Activated T-cell treated with anti-CD3 and anti-CD28 coated beads, Interleukin-2, amount 50 U/mL, for 24 hours (primary cell): Measurements from ENCODE around the gene SLC5A10.
"Not testable (repeated sequence)": the region's sequence is repeated elsewhere in the genome, so short reads cannot be mapped to it uniquely, and the experiment has no call there.

Experiments
- DNase-seq: peaks from one replicate; pipeline ENCODE4 v3.0.0-alpha.2; 2020
- H3K27ac Mint-ChIP-seq: 2 replicates; pipeline ENCODE4 v1.8.0; 2020; ENCODE audit warnings: mild to moderate bottlenecking, mixed read lengths
- H3K27me3 Mint-ChIP-seq: 2 replicates; pipeline ENCODE4 v1.8.0; 2020; ENCODE audit warnings: mixed read lengths
- H3K36me3 Mint-ChIP-seq: 2 replicates; pipeline ENCODE4 v1.8.0; 2020; ENCODE audit warnings: low read depth, mixed read lengths
- H3K4me1 Mint-ChIP-seq: 2 replicates; pipeline ENCODE4 v1.8.0; 2020; ENCODE audit warnings: low read depth, mixed read lengths
- H3K4me3 Mint-ChIP-seq: 2 replicates; pipeline ENCODE4 v1.8.0; 2020; ENCODE audit warnings: mild to moderate bottlenecking, moderate library complexity, mixed read lengths
- H3K9me3 Mint-ChIP-seq: 2 replicates; pipeline ENCODE4 v1.8.0; 2020; ENCODE audit warnings: mixed read lengths

The SLC5A10 gene

GRCh38 chr17:19055447-19055846 is 103.5 kb downstream of the SLC5A10 start:
- not testable (repeated sequence) for H3K4me3 Mint-ChIP-seq, H3K27ac Mint-ChIP-seq, H3K9me3 Mint-ChIP-seq, H3K4me1 Mint-ChIP-seq, DNase-seq, H3K36me3 Mint-ChIP-seq, H3K27me3 Mint-ChIP-seq

DNA sequence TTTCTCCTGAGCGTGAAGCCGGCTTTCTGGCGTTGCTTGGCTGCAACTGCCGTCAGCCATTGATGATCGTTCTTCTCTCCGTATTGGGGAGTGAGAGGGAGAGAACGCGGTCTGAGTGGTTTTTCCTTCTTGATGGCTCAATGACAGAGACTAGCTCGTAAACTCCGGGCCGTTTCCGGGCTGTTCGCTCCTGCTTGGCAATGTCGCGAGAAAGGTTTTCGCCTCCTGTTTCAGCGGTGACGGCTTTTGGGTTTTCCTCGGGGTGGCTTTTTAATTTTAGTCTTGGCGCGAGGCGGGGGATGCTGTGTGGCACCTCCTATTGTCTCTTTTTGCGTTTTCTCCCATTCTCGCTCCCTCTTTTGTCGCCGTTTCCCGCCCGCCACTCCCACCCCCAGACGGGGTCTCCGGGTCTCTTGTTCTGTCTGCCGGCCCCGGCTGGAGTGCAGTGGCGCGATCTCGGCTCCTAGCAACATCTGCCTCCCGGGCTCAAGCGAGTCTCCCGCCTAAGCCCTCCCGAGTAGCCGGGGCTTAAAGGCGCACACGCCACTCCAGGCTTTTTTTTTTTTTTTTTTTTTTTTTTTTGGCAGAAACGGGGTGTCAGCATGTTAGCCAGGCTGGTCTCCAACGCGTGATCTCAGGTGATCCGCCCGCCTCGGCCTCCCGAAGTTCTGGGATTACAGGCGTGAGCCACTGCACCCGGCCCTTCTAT is 110.2 kb downstream of the SLC5A10 start:
- peak; percentile 95 for DNase-seq
- H3K36me3 Mint-ChIP-seq, H3K27me3 Mint-ChIP-seq, H3K9me3 Mint-ChIP-seq, H3K4me3 Mint-ChIP-seq, H3K4me1 Mint-ChIP-seq: not testable (repeated sequence)
- peak overlapping the region; percentile 74 for H3K27ac Mint-ChIP-seq

DNA sequence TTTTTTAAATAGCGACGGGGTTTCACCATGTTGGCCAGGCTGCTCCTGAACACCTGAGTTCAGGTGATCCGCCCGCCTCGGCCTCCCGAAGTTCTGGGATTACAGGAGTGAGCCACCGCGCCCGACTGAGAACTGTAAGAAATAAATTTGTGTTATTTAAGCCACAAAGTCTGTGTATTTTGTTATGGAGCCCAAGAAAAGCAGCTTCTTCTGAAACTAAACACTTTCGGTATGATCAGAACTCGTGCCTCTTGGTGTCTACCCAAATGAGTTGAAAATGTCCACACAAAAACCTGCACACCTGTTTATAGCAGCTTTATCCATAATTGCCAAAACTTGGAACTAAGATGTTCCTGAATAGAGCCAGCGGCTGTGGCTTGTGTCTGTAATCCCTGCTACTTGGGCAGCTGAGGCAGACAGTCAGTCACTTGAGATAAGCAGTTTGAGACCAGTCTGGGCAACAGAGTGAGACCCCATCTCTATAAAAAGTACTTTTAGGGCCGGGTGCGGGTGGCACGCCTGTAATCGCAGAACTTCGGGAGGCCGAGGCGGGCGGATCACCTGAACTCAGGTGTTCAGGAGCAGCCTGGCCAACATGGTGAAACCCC is 110.9 kb downstream of the SLC5A10 start:
- H3K36me3 Mint-ChIP-seq, H3K27ac Mint-ChIP-seq, H3K9me3 Mint-ChIP-seq, DNase-seq, H3K4me3 Mint-ChIP-seq, H3K27me3 Mint-ChIP-seq, H3K4me1 Mint-ChIP-seq: not testable (repeated sequence)

- H3K36me3 Mint-ChIP-seq, H3K9me3 Mint-ChIP-seq, H3K4me1 Mint-ChIP-seq, H3K27me3 Mint-ChIP-seq: not testable (repeated sequence)
- peak overlapping the region; percentile 45 for H3K4me3 Mint-ChIP-seq
- peak; percentile 84 for DNase-seq
- H3K27ac Mint-ChIP-seq = peak overlapping the region; percentile 92
Observed at GRCh38 chr17:19063326-19063956, 111.5 kb downstream of the SLC5A10 start.

- not testable (repeated sequence) for H3K27me3 Mint-ChIP-seq, H3K36me3 Mint-ChIP-seq, H3K4me1 Mint-ChIP-seq, H3K27ac Mint-ChIP-seq, H3K4me3 Mint-ChIP-seq, H3K9me3 Mint-ChIP-seq
- DNase-seq = peak; percentile 26
Observed at GRCh38 chr17:19064378-19064777, 112.4 kb downstream of the SLC5A10 start.

- H3K4me1 Mint-ChIP-seq, H3K9me3 Mint-ChIP-seq, H3K36me3 Mint-ChIP-seq, H3K4me3 Mint-ChIP-seq, H3K27me3 Mint-ChIP-seq, DNase-seq, H3K27ac Mint-ChIP-seq: not testable (repeated sequence)
Observed at GRCh38 chr17:19070318-19071168, 118.6 kb downstream of the SLC5A10 start.
